Measurements from ENCODE around the gene NME2.

Gene NME2

GRCh38 chr17:51119415-51120356, 46.5 kb upstream of the NME2 start:
- Histone ChIP-seq H3K27ac (ENCODE audit: extremely low read depth, low read depth, low read length) (peak overlapping the region; percentile 91), H3K9me3 (ENCODE audit: control insufficient read depth, insufficient read depth, low read depth, low read length) (no peaks in the 10 kb centered on the region), H3K4me3 (ENCODE audit: low read depth, low read length) (peak overlapping the region; percentile 96), H3K36me3 (ENCODE audit: control insufficient read depth in 2 of 2, insufficient read depth in 1 of 2, low read length in 2 of 2) (no peaks in the 10 kb centered on the region; a peak in 1 of 3 replicates), H3K4me1 (ENCODE audit: control insufficient read depth, insufficient read depth, low read length) (peaks cover 14% of the 10 kb centered on the region)
- ChIA-PET POLR2A (interaction anchor here (0.6 to 2.7 kb wide), 13 partner anchors 10 to 253 kb away, joined by 3 to 23 read pairs (median 5); partner anchors contain the start of genes NME1, NME2 and TOB1), CTCF (interaction anchor here (0.7 to 1.8 kb wide), 5 partner anchors 13 to 163 kb away, joined by 3 to 9 read pairs (median 4); partner anchors contain the start of gene NME1)
- TF ChIP-seq ZNF571 (tag by site-specific recombination; IDR thresholded peaks at IDR 0.05) (no peak), ZSCAN5A (tag by site-specific recombination; IDR thresholded peaks at IDR 0.05) (no peak), MEIS1 (CRISPR knock-in tag; IDR thresholded peaks at IDR 0.05; ENCODE audit: borderline replicate concordance) (no peak), SP2 (tag by site-specific recombination; IDR thresholded peaks at IDR 0.05) (peak; percentile 70), KLF10 (tag by site-specific recombination; IDR thresholded peaks at IDR 0.05) (no peak; the same call in 1 of the 2 replicates), ZNF341 (tag by site-specific recombination; IDR thresholded peaks at IDR 0.05; ENCODE audit: low read depth) (peak; percentile 31), ZNF221 (tag by site-specific recombination; IDR thresholded peaks at IDR 0.05; ENCODE audit: borderline replicate concordance) (no peak), ZNF692 (tag by site-specific recombination; IDR thresholded peaks at IDR 0.05) (no peak), ZNF24 (tag by site-specific recombination; IDR thresholded peaks at IDR 0.05) (peak; percentile 28; the same call in 1 of the 2 replicates), ZNF366 (tag by site-specific recombination; conservative IDR thresholded peaks at IDR 0.05) (peak; percentile 17), ZFP37 (tag by site-specific recombination; IDR thresholded peaks at IDR 0.05) (0 out of 2 replicates have a peak, but pooled peaks have one; percentile 30), PRDM2 (tag by site-specific recombination; IDR thresholded peaks at IDR 0.05; ENCODE audit: borderline replicate concordance) (no peak), ZFP41 (tag by site-specific recombination; IDR thresholded peaks at IDR 0.05; ENCODE audit: borderline replicate concordance) (no peak), ZNF175 (tag by site-specific recombination; IDR thresholded peaks at IDR 0.05) (no peak), ZNF416 (tag by site-specific recombination; IDR thresholded peaks at IDR 0.05) (no peak), ZFHX2 (tag by site-specific recombination; conservative IDR thresholded peaks at IDR 0.05) (peak; percentile 50; the same call in 1 of the 2 replicates), PRDM1 (tag by site-specific recombination; IDR thresholded peaks at IDR 0.05) (no peak), ZSCAN23 (tag by site-specific recombination; IDR thresholded peaks at IDR 0.05) (peak; percentile 42; the same call in 1 of the 2 replicates), ZNF223 (tag by site-specific recombination; IDR thresholded peaks at IDR 0.05) (no peak), ZNF596 (tag by site-specific recombination; IDR thresholded peaks at IDR 0.05) (no peak), ZNF837 (tag by site-specific recombination; IDR thresholded peaks at IDR 0.05) (no peak), ZBTB8A (tag by site-specific recombination; IDR thresholded peaks at IDR 0.05) (0 out of 2 replicates have a peak, but pooled peaks have one; percentile 21), SP7 (tag by site-specific recombination; IDR thresholded peaks at IDR 0.05) (peak; percentile 18; the same call in 1 of the 2 replicates), OSR2 (tag by site-specific recombination; IDR thresholded peaks at IDR 0.05) (peak; percentile 41; the same call in 1 of the 2 replicates), ZNF211 (tag by site-specific recombination; IDR thresholded peaks at IDR 0.05; ENCODE audit: low read depth) (no peak), IKZF3 (tag by site-specific recombination; IDR thresholded peaks at IDR 0.05) (peak; percentile 85), ZEB2 (tag by site-specific recombination; IDR thresholded peaks at IDR 0.05) (no peak; the same call in none of the 2 replicates), ZNF426 (tag by site-specific recombination; IDR thresholded peaks at IDR 0.05) (no peak), ZNF561 (tag by site-specific recombination; IDR thresholded peaks at IDR 0.05; ENCODE audit: borderline replicate concordance) (0 out of 2 replicates have a peak, but pooled peaks have one; percentile 31)
